Heart left ventricle (tissue), 16 donors: Measurements from ENCODE around the gene CSRP1. TPM values are rescaled to one million over a fixed set of nuclear protein-coding genes. Genes with fewer than 3 reads are reported as not detected.

Experiments used
- ATAC-seq, 4 donors: fragments of 200-7000 bp; cut with Tn5 transposase; one replicate each; pipeline ENCODE4 v1.9.1; 2020 to 2022; ENCODE audit warnings: moderate library complexity in 4 of 4, mild to moderate bottlenecking in 3 of 4, moderate number of reproducible peaks in 1 of 4
- DNase-seq, 5 donors: peaks; one replicate each; pipeline ENCODE4 v3.0.0-alpha.2; 2020
- H3K27ac ChIP-seq, 12 donors: fragments of 200-600 bp; sonication (generic) in 4 of 12; one replicate each; pipeline versions ENCODE4 v1.5.0 to v1.8.0; 2016 to 2022; ENCODE audit warnings: mild to moderate bottlenecking in 2 of 12
- H3K27me3 ChIP-seq, 9 donors: fragments of 200-600 bp; sonication (generic) in 2 of 9; one replicate each; pipeline versions ENCODE4 v1.5.1 to v1.8.0; 2016 to 2022; ENCODE audit warnings: mild to moderate bottlenecking in 3 of 9
- H3K36me3 ChIP-seq, 9 donors: fragments of 200-600 bp; sonication (generic) in 2 of 9; one replicate each; pipeline versions ENCODE4 v1.5.0 to v1.8.0; 2018 to 2022; ENCODE audit warnings: mild to moderate bottlenecking in 2 of 9
- H3K4me1 ChIP-seq, 12 donors: fragments of 200-600 bp; sonication (generic) in 4 of 12; one replicate each; pipeline versions ENCODE4 v1.5.0 to v1.8.0; 2016 to 2022; ENCODE audit warnings: mild to moderate bottlenecking in 3 of 12
- H3K4me3 ChIP-seq, 12 donors: fragments of 200-600 bp; sonication (generic) in 4 of 12; one replicate each; pipeline versions ENCODE4 v1.5.0 to v1.8.0; 2017 to 2022; ENCODE audit warnings: mild to moderate bottlenecking in 9 of 12, moderate library complexity in 4 of 12
- H3K9me3 ChIP-seq, 12 donors: fragments of 200-600 bp; sonication (generic) in 4 of 12; one replicate each; pipeline versions ENCODE4 v1.5.0 to v1.8.0; 2016 to 2022; ENCODE audit warnings: mild to moderate bottlenecking in 1 of 12
- CTCF ChIP-seq, 12 donors: fragments of 200-600 bp; sonication (generic) in 4 of 12; IDR thresholded peaks; one replicate each; pipeline versions ENCODE4 v1.5.0 to v1.8.0; 2018 to 2022; ENCODE audit warnings: antibody characterized with exemption in 12 of 12, mild to moderate bottlenecking in 5 of 12
- POLR2A ChIP-seq, 2 donors: fragments of 450-650 bp; IDR thresholded peaks; one replicate each; pipeline ENCODE4 v1.6.1; 2017; ENCODE audit warnings: antibody characterized with exemption in 2 of 2, mild to moderate bottlenecking in 2 of 2, moderate library complexity in 2 of 2
- WGBS, 4 donors: extraction: QIAGEN DNeasy Blood & Tissue Kit in 2 of 4; methylation state at CpG; one replicate each; pipeline versions ENCODE4 v1.1.5 to v1.1.7; 2013 to 2018; 5-methylcytosine and 5-hydroxymethylcytosine counted together
- intact Hi-C, 10 donors: fragments of 100-400 bp; cut with DNase I; formaldehyde crosslinking; loops; one replicate each; pipeline versions ENCODE4 v1.11.1 to v1.14.2; 2022
- polyA plus RNA-seq, 2 donors: library from polyadenylated mRNA; stranded (reverse); fragments of 200-250 nt; gene quantifications; one replicate each; pipeline ENCODE4 v1.2.3, GENCODE V29; 2013
- total RNA-seq, 9 donors: library from RNA; depleted of rRNA in 2 of 9; stranded (reverse); fragments of >200 nt in 2 of 9; fragmentation: NEBNext Ultra II Directional in 3 of 9; extraction: Animal tissue kit (Norgen Biotek cat#: 25700) in 3 of 9; gene quantifications; one replicate each; pipeline versions ENCODE4 v1.1.0 to v1.2.4, GENCODE V29; 2016 to 2023
- donor health status: ischemic (EF 13 %, LVEDD 7.1; RV severe dilation, severe dysfunction).
- donor health status: healthy with polysubstance abuse.
- donor health status: DM: no; HTN: yes; CAD: no.
- donor health status: DM: no; HTN: no; CAD: no.
- donor health status: ischemic (EF 25% LVEDD 6.9; RV normal size, moderate dysfunction).
- donor health status: ischemic (EF 25% LVEDD 5.7; RV mildly dilated, moderate dysfunction).
- donor health status: healthy.
- donor health status: DM: yes; HTN: yes; CAD: no.
- donor health status: ischemic (EF 35%, LVEDD 5.7; RV mildly dilated, moderate dysfunction).
- donor health status: nonischemic (EF 11% LVEDD 7.7; RV severe dilation, severe dysfunction).
- donor health status: DM: yes; HTN: yes; CAD: no.
- donor health status: PGD.
- donor health status: ischemic (EF 29% LVEDD 5.4; RV normal size, mild dysfunction).
- donor health status: nonischemic (EF 23%, LVEDD 6.1; RV moderate dilation, normal function).

Gene CSRP1
- total and polyA plus RNA-seq, 11 donors, result 35.8 to 325 (median 78.6) TPM

- Histone ChIP-seq H3K9me3 (no peaks in the 10 kb centered on the region), H3K36me3 (no peaks in the 10 kb centered on the region), H3K4me1 (peaks cover 4 to 80% (median 52%) of the 10 kb centered on the region in 12 donors), H3K27ac (peak overlapping the region in 9 of 12 donors; percentile 20 to 90 (median 53)), H3K27me3 (no peaks in the 10 kb centered on the region), H3K4me3 (no peak overlapping the region)
- no peak for ATAC-seq
- TF ChIP-seq CTCF (IDR thresholded peaks at IDR 0.05) (no peak), POLR2A (IDR thresholded peaks at IDR 0.05) (no peak)
- 57 to 71% (median 65%) methylated on average over 6 of the region's 6 CpGs for WGBS, 4 donors
- intact Hi-C loops, result loop anchor here in 1 of 10 donors (10.0 kb wide), 1 partner anchor 450 kb away; the partner anchor contains the start of gene RNPEP
- peak in 2 of 5 donors; percentile 45 to 60 for DNase-seq
Observed at GRCh38 chr1:201535046-201535918, 28.4 kb upstream of the CSRP1 start.

DNA sequence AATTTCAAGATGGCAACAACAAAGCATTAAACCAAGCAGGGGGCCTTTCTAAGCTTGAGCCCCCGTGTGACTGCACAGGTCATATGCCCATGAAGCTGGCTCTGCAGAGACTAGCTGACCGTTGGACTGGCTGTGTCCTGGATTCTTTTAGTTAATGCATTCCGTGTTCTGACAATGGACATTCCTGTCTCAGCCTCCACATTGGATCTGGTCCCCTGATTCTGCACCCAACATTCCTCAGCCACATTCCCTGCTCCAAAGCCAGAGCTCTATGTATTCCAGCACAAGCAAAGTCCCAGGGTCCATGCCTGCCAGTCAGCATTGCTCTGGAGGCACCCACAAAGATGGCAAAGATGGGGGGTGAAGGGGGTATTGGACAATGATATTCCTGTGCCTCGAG, 26.9 kb upstream of the CSRP1 start:
- intact Hi-C loops, result loop anchor here in 3 of 10 donors (5.0 to 10.0 kb wide), 4 partner anchors 48 to 451 kb away; partner anchors contain the start of gene RNPEP (in 1 of the 3)
- Histone ChIP-seq H3K27me3 (no peaks in the 10 kb centered on the region), H3K4me1 (peaks cover 4 to 74% (median 53%) of the 10 kb centered on the region in 12 donors), H3K27ac (peak overlapping the region in 1 of 12 donors; percentile 90), H3K36me3 (no peaks in the 10 kb centered on the region), H3K9me3 (no peaks in the 10 kb centered on the region), H3K4me3 (no peak overlapping the region)
- DNase-seq (no peak), ATAC-seq (no peak)
- TF ChIP-seq POLR2A (IDR thresholded peaks at IDR 0.05) (no peak), CTCF (IDR thresholded peaks at IDR 0.05) (no peak)
- 64 to 79% (median 74%) methylated on average over 4 of the region's 4 CpGs for WGBS, 4 donors

GRCh38 chr1:201531551-201532425, 24.9 kb upstream of the CSRP1 start:
- DNase-seq, result peak in 3 of 5 donors; percentile 57 to 66 (median 65)
- TF ChIP-seq POLR2A (IDR thresholded peaks at IDR 0.05) (no peak), CTCF (IDR thresholded peaks at IDR 0.05) (no peak)
- Histone ChIP-seq H3K36me3 (no peaks in the 10 kb centered on the region), H3K27ac (peak overlapping the region; percentile 25 to 86 (median 64)), H3K4me1 (peaks cover 4 to 56% (median 41%) of the 10 kb centered on the region in 12 donors), H3K27me3 (no peaks in the 10 kb centered on the region), H3K4me3 (peak overlapping the region in 1 of 12 donors; percentile 4), H3K9me3 (no peaks in the 10 kb centered on the region)
- peak; percentile 24 to 48 (median 34) for ATAC-seq
- WGBS, 4 donors, result 51 to 58% (median 54%) methylated on average over 9 of the region's 9 CpGs
- intact Hi-C loops, result loop anchor here in 7 of 10 donors (1.0 to 10.0 kb wide), 7 partner anchors 51 to 453 kb away; partner anchors contain the start of gene RNPEP (in 1 of the 7)
